Parathyroid adenoma (tissue), 2 donors: ENCODE data around the gene BCKDHA.
"Not testable (repeated sequence)": the region's sequence is repeated elsewhere in the genome, so short reads cannot be mapped to it uniquely, and the experiment has no call there.

Experiments used
- H2AFZ ChIP-seq: fragments of 300-600 bp; sonication (generic); one replicate; pipeline ENCODE4 v1.7.0; 2017; ENCODE audit warnings: antibody characterized with exemption, mild to moderate bottlenecking
- H3K27ac ChIP-seq: fragments of 300-600 bp; sonication (generic); one replicate; pipeline ENCODE4 v1.7.0; 2017
- H3K27me3 ChIP-seq: fragments of 300-600 bp; sonication (generic); one replicate; pipeline ENCODE4 v1.7.0; 2017; ENCODE audit warnings: low read length; ENCODE audit not compliant: control insufficient read depth, insufficient read depth
- H3K36me3 ChIP-seq: fragments of 300-600 bp; sonication (generic); one replicate; pipeline ENCODE4 v1.7.0; 2017; ENCODE audit warnings: low read length; ENCODE audit not compliant: control insufficient read depth, insufficient read depth
- H3K4me1 ChIP-seq: fragments of 300-600 bp; sonication (generic); one replicate; pipeline ENCODE4 v1.7.0; 2017; ENCODE audit warnings: control low read depth
- H3K4me2 ChIP-seq: fragments of 300-600 bp; sonication (generic); one replicate; pipeline ENCODE4 v1.7.0; 2017; ENCODE audit warnings: low read length
- H3K4me3 ChIP-seq: fragments of 300-600 bp; sonication (generic); one replicate; pipeline ENCODE4 v1.7.0; 2017; ENCODE audit warnings: low read depth, low read length
- H3K79me2 ChIP-seq: fragments of 300-600 bp; sonication (generic); one replicate; pipeline ENCODE4 v1.7.0; 2017; ENCODE audit warnings: control low read depth
- H3K9ac ChIP-seq: fragments of 300-600 bp; sonication (generic); one replicate; pipeline ENCODE4 v1.7.0; 2017; ENCODE audit warnings: mild to moderate bottlenecking
- H3K9me3 ChIP-seq: fragments of 300-600 bp; sonication (generic); one replicate; pipeline ENCODE4 v1.7.0; 2017; ENCODE audit warnings: low read length; ENCODE audit not compliant: control insufficient read depth
- TF ChIP-seq, protein P1 (sequence below): fragments of 300-600 bp; sonication (generic); IDR thresholded peaks from one replicate; pipeline ENCODE4 v1.7.0; 2017; ENCODE audit warnings: antibody characterized with exemption, mild to moderate bottlenecking
- donor health status: primary hyperparathyroidism.

Gene BCKDHA

DNA sequence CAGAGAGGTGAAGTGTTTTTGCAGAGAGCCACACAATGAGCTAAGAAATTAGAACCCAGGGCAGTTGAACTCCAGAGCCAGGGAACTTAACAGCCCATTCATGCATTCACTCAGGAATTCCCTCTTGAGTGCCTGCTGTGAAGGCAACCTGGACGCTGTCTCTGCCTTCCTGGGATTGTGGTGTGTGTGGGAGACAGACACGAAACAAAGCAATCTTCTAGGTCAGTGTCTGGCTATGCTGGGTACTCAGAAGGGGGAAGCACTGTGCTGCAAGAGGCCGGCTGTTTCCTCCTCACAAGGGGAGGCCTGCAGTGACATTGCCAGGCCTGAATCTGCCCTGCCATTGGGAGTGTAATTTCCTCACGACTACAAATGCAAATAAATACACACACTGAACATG, 9.7 kb downstream of the BCKDHA start:
- no peaks in the 10 kb centered on the region for H3K36me3 ChIP-seq
- H3K9me3 ChIP-seq, result no peaks in the 10 kb centered on the region
- peaks cover 32% of the 10 kb centered on the region for H3K4me1 ChIP-seq
- H3K79me2 ChIP-seq, result peaks cover 10% of the 10 kb centered on the region
- no peak overlapping the region for H3K4me2 ChIP-seq
- H3K4me3 ChIP-seq, result no peak overlapping the region
- TF ChIP-seq, protein P1, sequence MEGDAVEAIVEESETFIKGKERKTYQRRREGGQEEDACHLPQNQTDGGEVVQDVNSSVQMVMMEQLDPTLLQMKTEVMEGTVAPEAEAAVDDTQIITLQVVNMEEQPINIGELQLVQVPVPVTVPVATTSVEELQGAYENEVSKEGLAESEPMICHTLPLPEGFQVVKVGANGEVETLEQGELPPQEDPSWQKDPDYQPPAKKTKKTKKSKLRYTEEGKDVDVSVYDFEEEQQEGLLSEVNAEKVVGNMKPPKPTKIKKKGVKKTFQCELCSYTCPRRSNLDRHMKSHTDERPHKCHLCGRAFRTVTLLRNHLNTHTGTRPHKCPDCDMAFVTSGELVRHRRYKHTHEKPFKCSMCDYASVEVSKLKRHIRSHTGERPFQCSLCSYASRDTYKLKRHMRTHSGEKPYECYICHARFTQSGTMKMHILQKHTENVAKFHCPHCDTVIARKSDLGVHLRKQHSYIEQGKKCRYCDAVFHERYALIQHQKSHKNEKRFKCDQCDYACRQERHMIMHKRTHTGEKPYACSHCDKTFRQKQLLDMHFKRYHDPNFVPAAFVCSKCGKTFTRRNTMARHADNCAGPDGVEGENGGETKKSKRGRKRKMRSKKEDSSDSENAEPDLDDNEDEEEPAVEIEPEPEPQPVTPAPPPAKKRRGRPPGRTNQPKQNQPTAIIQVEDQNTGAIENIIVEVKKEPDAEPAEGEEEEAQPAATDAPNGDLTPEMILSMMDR, result no peak
- no peak overlapping the region for H3K9ac ChIP-seq
- H2AFZ ChIP-seq, result no peak overlapping the region
- H3K27me3 ChIP-seq, result no peaks in the 10 kb centered on the region
- H3K27ac ChIP-seq, result no peak overlapping the region

- Histone ChIP-seq H3K4me1 (peaks cover 23% of the 10 kb centered on the region), H3K36me3 (no peaks in the 10 kb centered on the region), H3K9ac (no peak overlapping the region), H3K4me3 (no peak overlapping the region), H2AFZ (no peak overlapping the region), H3K79me2 (peaks cover 10% of the 10 kb centered on the region), H3K27ac (no peak overlapping the region), H3K9me3 (no peaks in the 10 kb centered on the region), H3K4me2 (no peak overlapping the region), H3K27me3 (no peaks in the 10 kb centered on the region)
- TF ChIP-seq, protein P1, result no peak
Observed at GRCh38 chr19:41408256-41408655, 10.6 kb downstream of the BCKDHA start.

DNA sequence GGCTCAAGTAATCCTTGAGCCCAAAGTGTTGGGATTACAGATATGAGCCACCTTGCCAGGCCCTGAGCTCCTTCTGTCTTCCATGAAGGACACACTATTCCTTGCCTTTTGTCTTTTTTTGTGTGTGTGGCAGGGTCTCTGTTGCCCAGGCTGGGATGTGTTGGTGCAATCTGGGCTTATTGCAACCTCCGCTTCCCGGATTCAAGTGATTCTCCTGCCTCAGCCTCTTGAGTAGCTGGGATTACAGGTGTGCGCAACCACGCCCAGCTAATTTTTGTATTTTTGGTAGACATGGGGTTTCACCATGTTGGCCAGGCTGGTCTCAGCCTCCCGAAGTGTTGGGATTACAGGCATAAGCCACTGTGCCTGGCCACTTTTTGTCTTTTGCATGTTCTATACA, 11.2 kb downstream of the BCKDHA start:
- not testable (repeated sequence) for H2AFZ ChIP-seq, H3K36me3 ChIP-seq, H3K9ac ChIP-seq, H3K4me3 ChIP-seq, H3K27ac ChIP-seq, H3K9me3 ChIP-seq, H3K27me3 ChIP-seq
- H3K4me2 ChIP-seq, result peak overlapping the region; percentile 0
- peaks cover 10% of the 10 kb centered on the region for H3K79me2 ChIP-seq
- peaks cover 23% of the 10 kb centered on the region for H3K4me1 ChIP-seq

GRCh38 chr19:41409288-41409687, 11.7 kb downstream of the BCKDHA start:
- Histone ChIP-seq H3K27me3 (no peaks in the 10 kb centered on the region), H3K79me2 (peaks cover 10% of the 10 kb centered on the region), H3K9me3 (no peaks in the 10 kb centered on the region), H3K36me3 (no peaks in the 10 kb centered on the region), H3K9ac (no peak overlapping the region), H3K4me2 (peak overlapping the region; percentile 0), H3K4me3 (no peak overlapping the region), H2AFZ (no peak overlapping the region), H3K27ac (no peak overlapping the region), H3K4me1 (peaks cover 23% of the 10 kb centered on the region)
- TF ChIP-seq, protein P1, result no peak

DNA sequence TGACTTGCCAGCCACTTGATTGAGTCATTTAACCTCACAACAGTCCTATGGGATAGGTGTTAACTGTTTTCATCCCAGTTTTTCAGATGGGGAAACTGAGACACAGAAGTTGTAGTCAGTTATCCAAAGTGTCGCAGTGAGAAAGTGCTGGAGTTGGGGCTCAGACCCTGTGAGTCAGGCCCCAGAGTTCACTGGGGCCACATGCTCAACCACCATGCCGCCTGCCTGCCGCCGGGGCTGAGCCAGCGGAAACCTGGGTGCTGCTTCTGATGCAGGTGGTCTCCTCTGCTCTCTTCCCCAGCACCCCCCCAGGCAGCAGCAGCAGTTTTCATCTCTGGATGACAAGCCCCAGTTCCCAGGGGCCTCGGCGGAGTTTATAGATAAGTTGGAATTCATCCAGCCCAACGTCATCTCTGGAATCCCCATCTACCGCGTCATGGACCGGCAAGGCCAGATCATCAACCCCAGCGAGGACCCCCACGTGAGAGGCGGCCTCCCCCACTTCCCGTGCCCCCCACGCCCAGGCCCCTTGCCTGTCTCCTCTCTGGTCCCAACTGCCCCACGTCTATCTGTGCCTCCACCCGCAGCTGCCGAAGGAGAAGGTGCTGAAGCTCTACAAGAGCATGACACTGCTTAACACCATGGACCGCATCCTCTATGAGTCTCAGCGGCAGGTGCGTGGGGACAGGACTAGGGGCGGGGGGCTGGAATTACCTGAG, 12.9 kb downstream of the BCKDHA start:
- TF ChIP-seq, protein P1, result no peak

More for the DNA sequence above, 12.9 kb downstream of the BCKDHA start:
- Histone ChIP-seq H3K79me2 (peaks cover 10% of the 10 kb centered on the region), H3K27ac (no peak overlapping the region), H3K36me3 (no peaks in the 10 kb centered on the region), H3K9me3 (no peaks in the 10 kb centered on the region), H3K27me3 (no peaks in the 10 kb centered on the region), H3K4me1 (peaks cover 29% of the 10 kb centered on the region), H3K4me2 (no peak overlapping the region), H3K4me3 (no peak overlapping the region), H2AFZ (no peak overlapping the region), H3K9ac (no peak overlapping the region)
